HepG2 (cell line): Measurements from ENCODE around the gene STK25. TPM values are rescaled to one million over a fixed set of nuclear protein-coding genes. Genes with fewer than 3 reads are reported as not detected.

Source experiments
- ATAC-seq: fragments of 200-7000 bp; cut with Tn5 transposase; 3 replicates; pipeline ENCODE4 v1.9.1; 2020; ENCODE audit warnings: mild to moderate bottlenecking, moderate library complexity
- BruUV-seq: library from RNA; stranded (reverse); fragments of 400-500 nt; replicated peaks from 2 replicates; lab custom pipeline; 2021; lab: Mats Ljungman, UMichigan
- CTCF ChIA-PET: fragments of 300-600 bp; formaldehyde crosslinking; extraction: SDS; loops from one replicate; lab custom pipeline; 2021; ENCODE audit warnings: low total read pairs, inconsistent platforms, low intra/inter-chr PET ratio; lab: Yijun Ruan, JAX
- POLR2A ChIA-PET: fragments of 350-600 bp; sonication (Branson Sonifier 250); formaldehyde crosslinking; loops from one replicate; lab custom pipeline; 2020; ENCODE audit warnings: antibody characterized with exemption, inconsistent platforms; lab: Yijun Ruan, JAX
- DNase-seq: peaks from one replicate; pipeline ENCODE4 v3.0.0-alpha.2; 2015; ENCODE audit warnings: low spot score
- FAIRE-seq: peaks from 3 replicates; lab custom pipeline; 2011; peaks lifted over from hg19 to GRCh38; lab: Jason Lieb, UNC
- H2AFZ ChIP-seq: one replicate; pipeline ENCODE4 v1.6.1; 2011; ENCODE audit warnings: low read length, inconsistent platforms
- H3K27ac ChIP-seq: fragments of 300-600 bp; 3 replicates; pipeline ENCODE4 v1.8.0; 2011; ENCODE audit warnings: mixed run types, mild to moderate bottlenecking, mixed read lengths, low read length, inconsistent platforms; ENCODE audit not compliant: insufficient read depth; ENCODE audit errors: extremely low read length
- H3K27me3 ChIP-seq, 2 experiments: fragments of 200-600 bp in 1 of 2; 2 replicates in 1 of 2; 3 replicates in 1 of 2; pipeline versions ENCODE4 v1.6.0 to v1.8.0; 2011; ENCODE audit warnings: low read length in 2 of 2, mild to moderate bottlenecking in 2 of 2, moderate library complexity in 2 of 2, inconsistent platforms in 1 of 2; ENCODE audit not compliant: insufficient read depth in 2 of 2, control insufficient read depth in 1 of 2
- H3K36me3 ChIP-seq, 2 experiments: fragments of 200-600 bp in 1 of 2; replicated peaks in 1 of 2; 2 replicates in 1 of 2; 3 replicates in 1 of 2; pipeline versions ENCODE4 v1.5.1 to v1.8.0; 2011; ENCODE audit warnings: low read length in 2 of 2, inconsistent platforms in 1 of 2; ENCODE audit not compliant: insufficient read depth in 2 of 2, control insufficient read depth in 1 of 2
- H3K4me1 ChIP-seq: 2 replicates; pipeline ENCODE4 v1.5.1; 2012; ENCODE audit warnings: low read length, inconsistent platforms; ENCODE audit not compliant: insufficient read depth
- H3K4me2 ChIP-seq: 2 replicates; pipeline ENCODE4 v1.6.0; 2011; ENCODE audit warnings: low read depth, low read length, inconsistent platforms
- H3K4me3 ChIP-seq, 3 experiments: fragments of 200-600 bp in 1 of 3; sonication (generic), shearing (Covaris generic) in 1 of 3; replicated peaks in 1 of 3; 2 replicates each; pipeline ENCODE4 v1.5.1; 2011 to 2016; ENCODE audit warnings: low read length in 3 of 3, inconsistent platforms in 2 of 3, low read depth in 2 of 3, mild to moderate bottlenecking in 2 of 3, control low read depth in 1 of 3, mixed read lengths in 1 of 3; ENCODE audit not compliant: insufficient read depth in 1 of 3
- H3K79me2 ChIP-seq: one replicate; pipeline ENCODE4 v1.6.1; 2011; ENCODE audit warnings: low read length, inconsistent platforms; ENCODE audit not compliant: insufficient read depth
- H3K9ac ChIP-seq: 2 replicates; pipeline ENCODE4 v1.6.0; 2011; ENCODE audit warnings: mild to moderate bottlenecking, low read depth, low read length, inconsistent platforms; ENCODE audit not compliant: insufficient read depth
- H3K9me3 ChIP-seq: 2 replicates; pipeline ENCODE4 v1.5.1; 2012; ENCODE audit warnings: mild to moderate bottlenecking, low read length
- H4K20me1 ChIP-seq: 2 replicates; pipeline ENCODE4 v1.6.0; 2011; ENCODE audit warnings: inconsistent platforms, mild to moderate bottlenecking, low read length, moderate library complexity; ENCODE audit not compliant: insufficient read depth
- HMG20B ChIP-seq: conservative IDR thresholded peaks from 2 replicates; pipeline ENCODE4 v1.6.1; 2016; ENCODE audit warnings: missing genetic modification reagents, missing compliant biosample characterization
- MIER2 ChIP-seq: IDR thresholded peaks from 2 replicates; pipeline ENCODE4 v1.6.1; 2016; ENCODE audit warnings: missing biosample characterization, missing genetic modification reagents
- TEAD2 ChIP-seq: sonication (generic); formaldehyde crosslinking; IDR thresholded peaks from 2 replicates; pipeline ENCODE4 v1.9.0; 2021; ENCODE audit warnings: missing genetic modification reagents
- ZNF367 ChIP-seq: sonication (generic); formaldehyde crosslinking; IDR thresholded peaks from 2 replicates; pipeline ENCODE4 v1.4.0; 2020; ENCODE audit warnings: missing genetic modification reagents, borderline replicate concordance
- WGBS: methylation state at CpG from one replicate; pipeline ENCODE4 v1.1.6; 2017; ENCODE audit warnings: low lambda C conversion rate; 5-methylcytosine and 5-hydroxymethylcytosine counted together
- in situ Hi-C: cut with HindIII; loops from 2 replicates; pipeline ENCODE4 v1.10.0; 2017; ENCODE audit warnings: low pct_unique_long_range_greater_than_20kb; ENCODE audit not compliant: extremely low pct_ligation_motif_present
- intact Hi-C: fragments of 100-400 bp; cut with micrococcal nuclease; formaldehyde crosslinking; loops from one replicate; pipeline ENCODE4 v1.10.0; 2022; ENCODE audit not compliant: unreplicated experiment
- polyA plus RNA-seq, 8 experiments: library from polyadenylated mRNA; depleted of rRNA in 3 of 8; stranded (reverse) in 7 of 8; unstranded in 1 of 8; fragments of >200 nt; fragmentation: Illumina TruSeq in 4 of 8; extraction: Trizol in 4 of 8; gene quantifications; 2 replicates each; pipeline versions ENCODE4 v1.2.1 to v1.2.3, GENCODE V29; 2011 to 2016; ENCODE audit warnings: low read depth in 4 of 8, missing spikeins in 1 of 8, mixed read lengths in 1 of 8; ENCODE audit not compliant: insufficient read depth in 1 of 8
- total RNA-seq, 5 experiments: library from RNA; depleted of rRNA; stranded (reverse); fragments of >200 nt; fragmentation: Illumina TruSeq; extraction: Trizol; gene quantifications; 2 replicates each; pipeline ENCODE4 v1.2.3, GENCODE V29; 2016; ENCODE audit warnings: low read depth in 1 of 5
- TF ChIP-seq, protein P1 (sequence below): sonication (generic); formaldehyde crosslinking; IDR thresholded peaks from 2 replicates; pipeline ENCODE4 v1.5.1; 2020; ENCODE audit warnings: mild to moderate bottlenecking, missing genetic modification reagents, moderate library complexity
- TF ChIP-seq, protein P2 (sequence below): sonication (generic); formaldehyde crosslinking; IDR thresholded peaks from 2 replicates; pipeline ENCODE4 v1.4.0; 2020; ENCODE audit warnings: missing genetic modification reagents, mild to moderate bottlenecking, borderline replicate concordance

The STK25 gene
- total and polyA plus RNA-seq, 2 of the 13 experiments (the other 11 are each of a cell fraction or from before 2014, with no cell fraction given): 177 to 481 TPM

DNA sequence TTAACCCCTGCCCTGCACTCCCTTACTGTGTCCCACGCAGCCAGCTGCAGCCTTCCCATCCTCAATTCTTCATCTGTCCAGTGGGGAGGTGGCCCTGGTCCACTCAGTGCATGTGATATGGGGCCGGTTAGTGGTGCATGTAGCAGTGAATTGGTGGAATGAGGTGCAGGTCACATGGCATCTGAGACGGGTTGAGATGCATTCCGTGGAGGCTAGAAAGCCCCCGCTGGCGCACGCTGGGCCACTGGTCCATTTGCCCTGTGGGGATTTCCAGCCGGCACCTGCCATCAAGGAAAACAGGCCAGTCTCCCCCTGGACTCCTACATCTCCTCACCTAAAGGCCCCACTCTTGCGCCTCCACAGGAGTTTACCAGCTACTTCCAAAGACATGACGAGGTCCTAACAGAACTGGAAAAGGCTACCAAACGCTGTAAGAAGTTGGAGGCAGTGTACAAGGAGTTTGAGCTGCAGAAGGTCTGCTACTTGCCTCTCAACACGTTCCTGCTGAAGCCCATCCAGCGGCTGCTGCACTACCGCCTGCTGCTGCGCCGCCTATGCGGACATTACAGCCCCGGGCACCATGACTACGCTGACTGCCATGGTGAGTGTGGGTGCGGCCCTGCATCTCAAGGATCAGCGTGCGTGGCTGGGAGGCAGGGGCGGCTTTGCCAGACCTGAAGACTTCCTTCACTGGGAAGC, 40.5 kb downstream of the STK25 start:
- Histone ChIP-seq H3K36me3 (no peaks in the 10 kb centered on the region), H3K4me1 (no peaks in the 10 kb centered on the region), H3K27ac (no peak overlapping the region), H3K9ac (no peak overlapping the region), H3K79me2 (no peaks in the 10 kb centered on the region), H4K20me1 (no peaks in the 10 kb centered on the region), H3K4me2 (no peak overlapping the region), H2AFZ (no peak overlapping the region), H3K4me3 (no peak overlapping the region), H3K27me3 (no peaks in the 10 kb centered on the region), H3K9me3 (no peaks in the 10 kb centered on the region)
- ATAC-seq (no peak), FAIRE-seq (no peak), DNase-seq (no peak)
- WGBS: 94% methylated on average over 23 of the region's 23 CpGs
- CTCF ChIA-PET: no interaction called here
- intact Hi-C loops: no loop called here
- BruUV-seq: no TSS peak
- POLR2A ChIA-PET: no interaction called here
- TF ChIP-seq, protein P1, sequence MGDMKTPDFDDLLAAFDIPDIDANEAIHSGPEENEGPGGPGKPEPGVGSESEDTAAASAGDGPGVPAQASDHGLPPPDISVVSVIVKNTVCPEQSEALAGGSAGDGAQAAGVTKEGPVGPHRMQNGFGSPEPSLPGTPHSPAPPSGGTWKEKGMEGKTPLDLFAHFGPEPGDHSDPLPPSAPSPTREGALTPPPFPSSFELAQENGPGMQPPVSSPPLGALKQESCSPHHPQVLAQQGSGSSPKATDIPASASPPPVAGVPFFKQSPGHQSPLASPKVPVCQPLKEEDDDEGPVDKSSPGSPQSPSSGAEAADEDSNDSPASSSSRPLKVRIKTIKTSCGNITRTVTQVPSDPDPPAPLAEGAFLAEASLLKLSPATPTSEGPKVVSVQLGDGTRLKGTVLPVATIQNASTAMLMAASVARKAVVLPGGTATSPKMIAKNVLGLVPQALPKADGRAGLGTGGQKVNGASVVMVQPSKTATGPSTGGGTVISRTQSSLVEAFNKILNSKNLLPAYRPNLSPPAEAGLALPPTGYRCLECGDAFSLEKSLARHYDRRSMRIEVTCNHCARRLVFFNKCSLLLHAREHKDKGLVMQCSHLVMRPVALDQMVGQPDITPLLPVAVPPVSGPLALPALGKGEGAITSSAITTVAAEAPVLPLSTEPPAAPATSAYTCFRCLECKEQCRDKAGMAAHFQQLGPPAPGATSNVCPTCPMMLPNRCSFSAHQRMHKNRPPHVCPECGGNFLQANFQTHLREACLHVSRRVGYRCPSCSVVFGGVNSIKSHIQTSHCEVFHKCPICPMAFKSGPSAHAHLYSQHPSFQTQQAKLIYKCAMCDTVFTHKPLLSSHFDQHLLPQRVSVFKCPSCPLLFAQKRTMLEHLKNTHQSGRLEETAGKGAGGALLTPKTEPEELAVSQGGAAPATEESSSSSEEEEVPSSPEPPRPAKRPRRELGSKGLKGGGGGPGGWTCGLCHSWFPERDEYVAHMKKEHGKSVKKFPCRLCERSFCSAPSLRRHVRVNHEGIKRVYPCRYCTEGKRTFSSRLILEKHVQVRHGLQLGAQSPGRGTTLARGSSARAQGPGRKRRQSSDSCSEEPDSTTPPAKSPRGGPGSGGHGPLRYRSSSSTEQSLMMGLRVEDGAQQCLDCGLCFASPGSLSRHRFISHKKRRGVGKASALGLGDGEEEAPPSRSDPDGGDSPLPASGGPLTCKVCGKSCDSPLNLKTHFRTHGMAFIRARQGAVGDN (CRISPR knock-in tag): peak; percentile 34; the same call in 1 of the 2 replicates
- TF ChIP-seq, protein P2, sequence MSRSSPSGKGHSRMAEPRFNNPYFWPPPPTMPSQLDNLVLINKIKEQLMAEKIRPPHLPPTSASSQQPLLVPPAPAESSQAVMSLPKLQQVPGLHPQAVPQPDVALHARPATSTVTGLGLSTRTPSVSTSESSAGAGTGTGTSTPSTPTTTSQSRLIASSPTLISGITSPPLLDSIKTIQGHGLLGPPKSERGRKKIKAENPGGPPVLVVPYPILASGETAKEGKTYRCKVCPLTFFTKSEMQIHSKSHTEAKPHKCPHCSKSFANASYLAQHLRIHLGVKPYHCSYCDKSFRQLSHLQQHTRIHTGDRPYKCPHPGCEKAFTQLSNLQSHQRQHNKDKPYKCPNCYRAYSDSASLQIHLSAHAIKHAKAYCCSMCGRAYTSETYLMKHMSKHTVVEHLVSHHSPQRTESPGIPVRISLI (CRISPR knock-in tag): no peak
- no peak for TF ChIP-seq TEAD2
- no peak for TF ChIP-seq HMG20B (CRISPR knock-in tag)
- no peak for TF ChIP-seq ZNF367 (CRISPR knock-in tag)
- no peak for TF ChIP-seq MIER2 (CRISPR knock-in tag)
- in situ Hi-C loops: no loop called here
